Measurements from ENCODE around the gene PDE8B. TPM values are rescaled to one million over a fixed set of nuclear protein-coding genes. Genes with fewer than 3 reads are reported as not detected.

Gene PDE8B
- total and polyA plus RNA-seq, 11 donors: 1.1 to 9.3 (median 3.4) TPM

DNA sequence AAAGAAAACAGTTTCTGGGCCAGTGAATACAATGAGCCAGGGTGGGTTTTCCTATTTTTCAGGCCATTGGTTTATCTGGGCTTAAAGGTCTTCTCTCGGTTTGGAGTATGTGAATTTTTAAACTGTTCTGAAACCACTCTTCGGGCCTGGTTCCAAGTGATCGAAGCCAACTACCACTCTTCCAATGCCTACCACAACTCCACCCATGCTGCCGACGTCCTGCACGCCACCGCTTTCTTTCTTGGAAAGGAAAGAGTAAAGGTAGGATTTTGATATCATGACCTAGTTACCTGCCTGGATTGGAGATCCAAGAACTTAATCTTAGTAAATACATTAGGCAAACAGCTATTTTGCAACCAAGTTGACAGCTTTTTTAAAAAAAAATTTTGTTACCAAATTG lies 202.6 kb downstream of the PDE8B start:
- intact Hi-C loops (cut with DNase I): no loop called here
- WGBS, 4 donors: 91 to 95% (median 94%) methylated on average over 7 of the region's 7 CpGs
- H3K27me3 ChIP-seq: peaks cover 0 to 5% (median 0%) of the 10 kb centered on the region in 9 donors
- DNase-seq (no peak), ATAC-seq (no peak)
- H3K9me3 ChIP-seq: no peaks in the 10 kb centered on the region
- H3K36me3 ChIP-seq: no peaks in the 10 kb centered on the region
- no peak overlapping the region for H3K27ac ChIP-seq
- H3K4me3 ChIP-seq: no peak overlapping the region
- H3K4me1 ChIP-seq: peaks cover 0 to 4% (median 0%) of the 10 kb centered on the region in 12 donors
- TF ChIP-seq POLR2A (IDR thresholded peaks at IDR 0.05): no peak
- TF ChIP-seq, protein P1, sequence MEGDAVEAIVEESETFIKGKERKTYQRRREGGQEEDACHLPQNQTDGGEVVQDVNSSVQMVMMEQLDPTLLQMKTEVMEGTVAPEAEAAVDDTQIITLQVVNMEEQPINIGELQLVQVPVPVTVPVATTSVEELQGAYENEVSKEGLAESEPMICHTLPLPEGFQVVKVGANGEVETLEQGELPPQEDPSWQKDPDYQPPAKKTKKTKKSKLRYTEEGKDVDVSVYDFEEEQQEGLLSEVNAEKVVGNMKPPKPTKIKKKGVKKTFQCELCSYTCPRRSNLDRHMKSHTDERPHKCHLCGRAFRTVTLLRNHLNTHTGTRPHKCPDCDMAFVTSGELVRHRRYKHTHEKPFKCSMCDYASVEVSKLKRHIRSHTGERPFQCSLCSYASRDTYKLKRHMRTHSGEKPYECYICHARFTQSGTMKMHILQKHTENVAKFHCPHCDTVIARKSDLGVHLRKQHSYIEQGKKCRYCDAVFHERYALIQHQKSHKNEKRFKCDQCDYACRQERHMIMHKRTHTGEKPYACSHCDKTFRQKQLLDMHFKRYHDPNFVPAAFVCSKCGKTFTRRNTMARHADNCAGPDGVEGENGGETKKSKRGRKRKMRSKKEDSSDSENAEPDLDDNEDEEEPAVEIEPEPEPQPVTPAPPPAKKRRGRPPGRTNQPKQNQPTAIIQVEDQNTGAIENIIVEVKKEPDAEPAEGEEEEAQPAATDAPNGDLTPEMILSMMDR (IDR thresholded peaks at IDR 0.05): no peak

DNA sequence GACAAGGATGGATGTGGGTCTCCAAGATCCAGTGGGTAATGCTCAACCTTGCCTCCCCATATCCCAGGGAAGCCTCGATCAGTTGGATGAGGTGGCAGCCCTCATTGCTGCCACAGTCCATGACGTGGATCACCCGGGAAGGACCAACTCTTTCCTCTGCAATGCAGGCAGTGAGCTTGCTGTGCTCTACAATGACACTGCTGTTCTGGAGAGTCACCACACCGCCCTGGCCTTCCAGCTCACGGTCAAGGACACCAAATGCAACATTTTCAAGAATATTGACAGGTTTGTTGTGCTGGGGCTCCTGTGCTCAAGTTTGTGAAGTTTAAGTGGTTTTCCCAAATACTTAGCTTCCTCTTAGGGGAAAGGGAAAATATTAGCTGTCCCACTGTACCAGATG lies 207.7 kb downstream of the PDE8B start:
- TF ChIP-seq, protein P1 (IDR thresholded peaks at IDR 0.05): no peak
- TF ChIP-seq POLR2A (IDR thresholded peaks at IDR 0.05): no peak
- Histone ChIP-seq H3K27me3 (peaks cover 0 to 5% (median 0%) of the 10 kb centered on the region in 9 donors), H3K9me3 (peaks cover 0 to 4% (median 0%) of the 10 kb centered on the region in 12 donors), H3K4me3 (no peak overlapping the region), H3K4me1 (peaks cover 0 to 14% (median 0%) of the 10 kb centered on the region in 12 donors), H3K27ac (no peak overlapping the region), H3K36me3 (no peaks in the 10 kb centered on the region)
- intact Hi-C loops (cut with DNase I): no loop called here
- WGBS, 4 donors: 75 to 87% (median 84%) methylated on average over 5 of the region's 5 CpGs
- no peak for DNase-seq
- ATAC-seq: no peak

DNA sequence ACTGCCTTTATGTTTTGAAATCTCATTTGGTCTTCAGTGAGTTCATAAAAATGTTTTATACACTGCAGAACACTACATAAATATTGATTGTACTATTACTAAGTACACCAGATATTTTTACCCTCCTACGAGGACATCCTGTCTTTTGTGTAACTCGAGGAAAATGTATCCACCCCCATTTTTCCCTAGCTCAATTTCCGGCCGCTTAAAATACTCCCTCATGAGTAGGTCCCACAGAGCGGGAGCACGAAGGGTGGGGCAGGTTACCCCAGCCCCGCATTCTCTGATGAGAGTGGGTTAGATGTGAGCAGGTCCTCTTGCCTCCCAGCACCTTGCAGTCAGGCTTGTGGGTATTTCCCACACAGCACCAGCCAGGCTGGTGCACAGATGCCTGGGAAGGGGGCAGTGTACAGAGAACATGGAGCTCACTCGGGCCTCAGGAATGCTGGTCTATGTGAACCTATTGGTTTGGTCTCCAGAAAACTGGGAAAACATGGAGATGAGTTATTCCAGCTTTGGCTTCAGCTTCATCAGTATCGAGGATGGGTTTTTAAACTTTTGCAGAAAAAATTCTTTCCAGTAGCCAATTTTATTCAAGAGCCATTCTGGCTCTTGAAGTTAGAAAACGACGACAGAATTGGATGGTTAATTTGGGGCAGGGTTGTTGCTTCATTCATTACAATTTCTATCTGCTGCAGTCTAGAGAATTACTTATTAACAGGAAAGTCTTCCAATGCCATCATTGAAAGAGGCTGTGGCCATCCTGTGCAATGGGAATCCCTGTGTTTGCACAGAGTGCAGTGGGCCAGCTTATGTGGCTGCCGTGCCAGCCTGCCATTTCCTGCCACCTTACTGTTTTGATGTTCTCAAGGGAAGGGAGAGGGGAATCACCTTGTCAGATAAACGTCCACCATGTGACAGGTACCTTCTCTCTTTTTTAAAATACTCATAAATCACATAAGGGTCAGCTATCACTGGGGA lies 208.4 kb downstream of the PDE8B start:
- H3K27ac ChIP-seq: no peak overlapping the region
- TF ChIP-seq POLR2A (IDR thresholded peaks at IDR 0.05): no peak
- TF ChIP-seq, protein P1 (IDR thresholded peaks at IDR 0.05): no peak
- H3K4me3 ChIP-seq: no peak overlapping the region
- no peaks in the 10 kb centered on the region for H3K36me3 ChIP-seq
- peaks cover 0 to 6% (median 0%) of the 10 kb centered on the region in 12 donors for H3K9me3 ChIP-seq
- peaks cover 0 to 14% (median 0%) of the 10 kb centered on the region in 12 donors for H3K4me1 ChIP-seq
- intact Hi-C loops (cut with DNase I): no loop called here
- H3K27me3 ChIP-seq: peaks cover 0 to 5% (median 0%) of the 10 kb centered on the region in 9 donors
- ATAC-seq (peak in 3 of 4 donors; percentile 20 to 30 (median 25)), DNase-seq (no peak)
- 60 to 70% (median 66%) methylated on average over 13 of the region's 13 CpGs for WGBS, 4 donors
